Activated CD8-positive, alpha-beta T cell treated with anti-CD3 and anti-CD28 coated beads for 36 hours (primary cell): ENCODE results near the gene PPP1R8. TPM values are rescaled to one million over a fixed set of nuclear protein-coding genes. Genes with fewer than 3 reads are reported as not detected.
"Not testable (repeated sequence)": the region's sequence is repeated elsewhere in the genome, so short reads cannot be mapped to it uniquely, and the experiment has no call there.

ENCODE experiments used
- ATAC-seq: fragments of 200-7000 bp; cut with Tn5 transposase; one replicate; pipeline ENCODE4 v1.10.0; 2021; ENCODE audit warnings: mild to moderate bottlenecking, moderate library complexity
- CTCF ChIA-PET: fragments of 350-600 bp; sonication (Branson Sonifier 250); formaldehyde crosslinking; loops from one replicate; lab custom pipeline; 2021; ENCODE audit warnings: antibody characterized with exemption; lab: Charles Lee
- POLR2A ChIA-PET: fragments of 350-600 bp; sonication (Branson Sonifier 250); formaldehyde crosslinking; loops from one replicate; lab custom pipeline; 2021; ENCODE audit warnings: antibody characterized with exemption; lab: Charles Lee
- DNase-seq: peaks from one replicate; pipeline ENCODE4 v3.0.0-alpha.2; 2020
- H3K27ac Mint-ChIP-seq: one replicate; pipeline ENCODE4 v1.8.0; 2021; ENCODE audit warnings: mild to moderate bottlenecking, mixed read lengths
- H3K27me3 Mint-ChIP-seq: one replicate; pipeline ENCODE4 v1.8.0; 2021; ENCODE audit warnings: mixed read lengths
- H3K36me3 Mint-ChIP-seq: one replicate; pipeline ENCODE4 v1.8.0; 2021; ENCODE audit warnings: low read depth, mixed read lengths
- H3K4me1 Mint-ChIP-seq: one replicate; pipeline ENCODE4 v1.8.0; 2021; ENCODE audit warnings: low read depth, mixed read lengths
- H3K4me3 Mint-ChIP-seq: one replicate; pipeline ENCODE4 v1.8.0; 2021; ENCODE audit warnings: mild to moderate bottlenecking, moderate library complexity, mixed read lengths
- H3K9me3 Mint-ChIP-seq: one replicate; pipeline ENCODE4 v1.8.0; 2021; ENCODE audit warnings: mixed read lengths
- intact Hi-C: fragments of 100-400 bp; cut with micrococcal nuclease; formaldehyde crosslinking; loops from one replicate; pipeline ENCODE4 v1.10.0; 2022
- total RNA-seq, 2 experiments: library from RNA; stranded (reverse); gene quantifications; one replicate each; pipeline ENCODE4 v1.2.3, GENCODE V29; 2021
- TF ChIP-seq, protein P1 (sequence below): fragments of 200-600 bp; IDR thresholded peaks from one replicate; pipeline ENCODE4 v1.8.0; 2022; ENCODE audit warnings: antibody characterized with exemption, mild to moderate bottlenecking

PPP1R8 gene
- total RNA-seq, 2 experiments from 2014 or later = 50.2 to 54.4 TPM

DNA sequence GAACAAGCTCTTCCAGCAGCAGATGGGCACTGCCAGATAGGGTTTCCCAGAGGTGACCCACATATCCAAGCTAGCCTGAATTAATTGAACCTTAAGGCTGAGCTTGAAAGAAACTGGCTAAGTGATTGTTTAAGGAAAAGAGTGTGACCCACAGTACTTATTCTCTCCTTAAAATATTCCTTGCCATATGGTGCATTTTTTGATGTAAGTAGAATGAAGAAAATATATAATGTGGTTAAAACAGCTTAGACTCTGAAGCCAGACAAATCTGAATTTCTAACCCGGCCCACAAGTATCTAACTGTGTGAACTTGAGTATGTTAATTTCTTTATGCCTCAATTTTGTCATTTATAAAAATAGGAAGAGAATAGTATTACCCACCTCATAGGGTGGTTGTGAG, 4.9 kb downstream of the PPP1R8 start:
- no peak overlapping the region for H3K4me3 Mint-ChIP-seq
- H3K27me3 Mint-ChIP-seq = no peaks in the 10 kb centered on the region
- H3K9me3 Mint-ChIP-seq = no peaks in the 10 kb centered on the region
- POLR2A ChIA-PET = no interaction called here
- CTCF ChIA-PET = interaction anchor here (1.2 kb wide), 1 partner anchor 44 kb away, joined by 3 read pairs; no protein-coding TSS in a partner anchor
- intact Hi-C loops = no loop called here
- TF ChIP-seq, protein P1, sequence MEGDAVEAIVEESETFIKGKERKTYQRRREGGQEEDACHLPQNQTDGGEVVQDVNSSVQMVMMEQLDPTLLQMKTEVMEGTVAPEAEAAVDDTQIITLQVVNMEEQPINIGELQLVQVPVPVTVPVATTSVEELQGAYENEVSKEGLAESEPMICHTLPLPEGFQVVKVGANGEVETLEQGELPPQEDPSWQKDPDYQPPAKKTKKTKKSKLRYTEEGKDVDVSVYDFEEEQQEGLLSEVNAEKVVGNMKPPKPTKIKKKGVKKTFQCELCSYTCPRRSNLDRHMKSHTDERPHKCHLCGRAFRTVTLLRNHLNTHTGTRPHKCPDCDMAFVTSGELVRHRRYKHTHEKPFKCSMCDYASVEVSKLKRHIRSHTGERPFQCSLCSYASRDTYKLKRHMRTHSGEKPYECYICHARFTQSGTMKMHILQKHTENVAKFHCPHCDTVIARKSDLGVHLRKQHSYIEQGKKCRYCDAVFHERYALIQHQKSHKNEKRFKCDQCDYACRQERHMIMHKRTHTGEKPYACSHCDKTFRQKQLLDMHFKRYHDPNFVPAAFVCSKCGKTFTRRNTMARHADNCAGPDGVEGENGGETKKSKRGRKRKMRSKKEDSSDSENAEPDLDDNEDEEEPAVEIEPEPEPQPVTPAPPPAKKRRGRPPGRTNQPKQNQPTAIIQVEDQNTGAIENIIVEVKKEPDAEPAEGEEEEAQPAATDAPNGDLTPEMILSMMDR = no peak
- no peak for DNase-seq
- H3K36me3 Mint-ChIP-seq = peaks cover 34% of the 10 kb centered on the region
- no peak for ATAC-seq
- H3K4me1 Mint-ChIP-seq = peaks cover 30% of the 10 kb centered on the region
- peak overlapping the region; percentile 32 for H3K27ac Mint-ChIP-seq

DNA sequence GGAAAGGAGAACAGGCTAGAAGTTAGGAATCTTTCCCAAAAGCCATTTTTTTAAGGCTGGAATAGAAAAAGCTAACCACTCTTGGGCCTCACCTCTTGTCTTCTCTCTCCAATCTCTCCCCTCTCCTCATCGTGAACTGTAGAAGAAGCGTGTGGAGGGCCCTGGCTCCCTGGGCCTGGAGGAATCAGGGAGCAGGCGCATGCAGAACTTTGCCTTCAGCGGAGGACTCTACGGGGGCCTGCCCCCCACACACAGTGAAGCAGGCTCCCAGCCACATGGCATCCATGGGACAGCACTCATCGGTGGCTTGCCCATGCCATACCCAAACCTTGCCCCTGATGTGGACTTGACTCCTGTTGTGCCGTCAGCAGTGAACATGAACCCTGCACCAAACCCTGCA, 19.4 kb downstream of the PPP1R8 start:
- no peak overlapping the region for H3K27ac Mint-ChIP-seq
- TF ChIP-seq, protein P1 = no peak
- no peaks in the 10 kb centered on the region for H3K9me3 Mint-ChIP-seq
- no peaks in the 10 kb centered on the region for H3K27me3 Mint-ChIP-seq
- no peaks in the 10 kb centered on the region for H3K4me1 Mint-ChIP-seq
- ChIA-PET POLR2A (interaction anchor here (0.6 to 1.3 kb wide), 3 partner anchors 9 to 59 kb away, joined by 3 read pairs; no protein-coding TSS in a partner anchor), CTCF (interaction anchor here (2.4 kb wide), 1 partner anchor 8 kb away, joined by 9 read pairs; no protein-coding TSS in a partner anchor)
- ATAC-seq (no peak), DNase-seq (no peak)
- H3K4me3 Mint-ChIP-seq = no peak overlapping the region
- intact Hi-C loops = no loop called here
- H3K36me3 Mint-ChIP-seq = peaks cover 48% of the 10 kb centered on the region

DNA sequence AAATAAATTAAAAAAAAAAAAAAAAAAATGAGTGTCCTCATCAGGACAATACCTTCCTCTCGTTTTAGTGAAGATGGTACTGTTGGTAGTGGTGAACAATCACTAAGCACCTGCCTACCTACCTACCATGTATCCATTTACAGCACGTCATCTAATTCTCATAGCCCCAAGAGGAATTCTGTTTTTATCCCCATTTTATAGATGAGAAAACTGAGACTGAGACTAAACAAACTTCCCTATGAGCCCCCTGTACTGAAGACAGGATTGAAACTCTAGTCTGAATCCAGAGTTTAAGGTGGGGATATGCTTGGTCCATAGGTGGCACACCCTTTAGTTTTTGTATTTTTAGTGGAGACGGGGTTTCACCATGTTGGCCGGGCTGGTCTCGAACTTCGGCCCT, 24.5 kb downstream of the PPP1R8 start:
- ATAC-seq (no peak), DNase-seq (no peak)
- CTCF ChIA-PET = no interaction called here
- TF ChIP-seq, protein P1 = no peak
- Mint-ChIP-seq H3K36me3 (peaks cover 18% of the 10 kb centered on the region), H3K4me1 (peaks cover 4% of the 10 kb centered on the region), H3K4me3 (no peak overlapping the region), H3K9me3 (no peaks in the 10 kb centered on the region), H3K27me3 (no peaks in the 10 kb centered on the region), H3K27ac (no peak overlapping the region)
- POLR2A ChIA-PET = no interaction called here
- intact Hi-C loops = loop anchor here (5.0 kb wide), 1 partner anchor 122 kb away; no protein-coding TSS in a partner anchor

DNA sequence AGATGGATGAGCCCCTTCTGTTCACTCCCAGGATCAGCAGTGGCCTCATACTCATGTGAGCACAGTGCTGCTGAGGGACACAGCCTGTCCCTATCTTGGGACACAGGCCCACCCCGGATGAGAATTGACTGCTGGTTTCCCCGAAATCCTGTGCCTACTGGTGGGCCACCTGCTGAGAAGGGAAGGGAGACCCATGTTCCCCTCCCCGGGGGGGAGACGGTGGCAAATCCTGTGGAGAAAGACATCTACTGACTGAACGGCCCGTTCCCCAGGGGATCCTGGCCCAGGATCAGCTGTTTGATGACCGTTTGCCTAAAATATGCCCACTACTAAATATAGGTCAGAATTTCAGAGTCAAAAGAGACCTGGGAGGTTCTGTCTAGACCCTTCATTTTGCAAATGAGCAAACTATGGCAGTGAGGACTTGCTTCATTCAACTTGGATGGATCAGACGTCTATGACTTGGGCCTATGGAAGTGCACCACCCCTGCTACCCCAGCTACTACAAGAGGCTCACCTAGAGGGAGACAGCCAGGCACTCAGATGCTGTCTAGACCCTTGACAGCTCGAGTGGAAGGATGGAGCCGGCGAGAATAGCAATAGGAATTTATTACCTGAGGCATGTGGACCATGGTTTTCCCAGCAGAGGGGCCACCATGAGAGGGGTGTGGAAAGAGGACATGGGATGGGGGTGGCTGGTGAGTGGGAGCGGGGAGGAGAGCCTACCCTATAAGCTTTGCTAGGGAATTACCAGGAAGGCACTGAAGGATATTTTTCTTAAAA, 26.2 kb downstream of the PPP1R8 start:
- Mint-ChIP-seq H3K4me1 (peaks cover 4% of the 10 kb centered on the region), H3K36me3 (peaks cover 2% of the 10 kb centered on the region), H3K27me3 (no peaks in the 10 kb centered on the region), H3K9me3 (no peaks in the 10 kb centered on the region), H3K27ac (no peak overlapping the region), H3K4me3 (no peak overlapping the region)
- POLR2A ChIA-PET = interaction anchor here (0.6 kb wide), 1 partner anchor 364 kb away, joined by 3 read pairs; no protein-coding TSS in a partner anchor
- intact Hi-C loops = loop anchor here (5.0 kb wide), 1 partner anchor 121 kb away; no protein-coding TSS in a partner anchor
- no peak for ATAC-seq
- no peak for DNase-seq
- CTCF ChIA-PET = interaction anchor here (1.0 to 3.4 kb wide), 17 partner anchors 7 to 234 kb away, joined by 3 to 32 read pairs (median 5); partner anchors contain the start of gene FAM76A
- TF ChIP-seq, protein P1 = no peak

DNA sequence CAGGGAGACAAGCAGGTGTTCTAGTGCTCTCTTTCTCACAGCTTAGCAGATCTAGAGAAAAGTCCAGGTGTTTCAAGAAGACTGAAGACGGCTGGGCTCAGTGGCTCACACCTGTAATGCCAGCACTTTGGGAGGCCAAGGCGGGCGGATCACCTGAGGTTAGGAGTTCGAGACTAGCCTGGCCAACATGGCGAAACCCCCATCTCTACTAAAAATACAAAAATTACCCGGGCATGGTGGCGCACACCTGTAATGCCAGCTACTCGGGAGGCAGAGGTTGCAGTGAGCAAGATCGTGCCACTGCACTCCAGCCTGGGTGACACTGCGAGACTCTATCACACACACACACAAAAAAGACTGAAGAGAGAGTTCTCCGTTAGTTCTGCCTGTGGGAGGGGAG, 27.0 kb downstream of the PPP1R8 start:
- not testable (repeated sequence) for DNase-seq, H3K27me3 Mint-ChIP-seq, ATAC-seq, H3K36me3 Mint-ChIP-seq, H3K4me3 Mint-ChIP-seq, H3K9me3 Mint-ChIP-seq, H3K4me1 Mint-ChIP-seq, H3K27ac Mint-ChIP-seq
- ChIA-PET CTCF (interaction anchor here (0.6 to 3.4 kb wide), 34 partner anchors 8 to 370 kb away, joined by 3 to 32 read pairs (median 4); partner anchors contain the start of genes FAM76A, SMPDL3B and STX12), POLR2A (interaction anchor here (1.0 to 1.3 kb wide), 2 partner anchors 10 to 122 kb away, joined by 3 read pairs; no protein-coding TSS in a partner anchor)
- intact Hi-C loops = loop anchor here (5.0 kb wide), 1 partner anchor 120 kb away; no protein-coding TSS in a partner anchor
